Skin of body (tissue), 2 donors: ENCODE results near the gene OLFML1. TPM values are rescaled to one million over a fixed set of nuclear protein-coding genes. Genes with fewer than 3 reads are reported as not detected.

Source experiments
- DNase-seq: peaks from one replicate; lab custom pipeline; 2025; lab: John Stamatoyannopoulos, UW
- total RNA-seq: library from RNA; depleted of rRNA; stranded (reverse); fragments of >200 nt; gene quantifications from one replicate; pipeline ENCODE4 v1.2.3, GENCODE V29; 2014

Gene OLFML1
- total RNA-seq, 1 donor from 2014 or later = 25.5 TPM

DNA sequence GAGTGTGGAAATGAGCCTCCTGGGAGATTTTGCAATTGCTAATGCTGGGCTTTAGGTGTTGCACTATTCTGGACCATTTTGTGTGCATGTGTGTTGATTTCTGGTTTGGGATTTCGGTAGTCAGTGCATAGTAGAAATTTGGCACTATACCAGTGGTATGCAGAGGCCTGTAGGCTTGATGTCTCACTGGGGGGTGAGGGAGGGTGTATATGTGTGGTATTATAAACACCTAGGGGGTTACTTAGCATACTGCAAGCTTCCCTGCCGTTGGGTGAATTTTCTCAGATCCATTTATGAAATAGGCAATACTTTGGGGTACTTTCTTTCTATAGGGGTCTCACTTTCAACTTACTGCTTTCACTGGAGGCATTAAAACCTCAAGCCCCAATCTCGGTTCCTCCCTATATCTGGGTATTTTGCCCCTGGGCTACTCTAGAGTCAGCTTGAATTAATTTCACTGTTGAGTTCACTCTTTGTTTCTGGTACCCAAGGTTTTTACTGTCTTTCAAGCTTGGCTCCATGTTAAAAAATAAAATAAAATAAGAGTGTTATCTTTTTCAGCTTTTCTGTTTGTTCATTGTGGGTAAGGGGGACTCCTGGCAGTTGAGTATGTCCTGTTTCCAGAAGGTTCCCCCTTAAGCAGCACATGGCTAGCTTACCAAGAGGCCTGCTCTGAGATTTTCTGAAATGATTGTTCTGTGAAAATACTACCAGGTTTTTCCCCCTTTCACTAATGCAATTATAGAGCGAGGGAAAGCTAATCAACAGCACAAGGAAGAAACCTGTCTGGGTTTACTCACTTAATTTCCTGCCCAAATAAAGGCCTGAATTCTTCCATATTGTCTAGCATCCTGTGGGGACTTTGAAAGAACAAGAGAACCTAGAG, 74.3 kb downstream of the OLFML1 start:
- DNase-seq = no peak

Other genes with a start within 250 kb of the OLFML1 start
- gene SYT9, start 233.6 kb upstream of the OLFML1 start, total RNA-seq = 0.99 TPM
- 63.8 TPM for gene PPFIBP2, start 28.5 kb downstream of the OLFML1 start, total RNA-seq
- 13.8 TPM for gene CYB5R2, start 188.0 kb downstream of the OLFML1 start, total RNA-seq
- 1.2 TPM for gene OVCH2, start 221.0 kb downstream of the OLFML1 start, total RNA-seq